ENCODE results near the gene DUS1L.
A peak's percentile ranks its signal among the peaks of the same experiment; 100 is the strongest.

Gene DUS1L

DNA sequence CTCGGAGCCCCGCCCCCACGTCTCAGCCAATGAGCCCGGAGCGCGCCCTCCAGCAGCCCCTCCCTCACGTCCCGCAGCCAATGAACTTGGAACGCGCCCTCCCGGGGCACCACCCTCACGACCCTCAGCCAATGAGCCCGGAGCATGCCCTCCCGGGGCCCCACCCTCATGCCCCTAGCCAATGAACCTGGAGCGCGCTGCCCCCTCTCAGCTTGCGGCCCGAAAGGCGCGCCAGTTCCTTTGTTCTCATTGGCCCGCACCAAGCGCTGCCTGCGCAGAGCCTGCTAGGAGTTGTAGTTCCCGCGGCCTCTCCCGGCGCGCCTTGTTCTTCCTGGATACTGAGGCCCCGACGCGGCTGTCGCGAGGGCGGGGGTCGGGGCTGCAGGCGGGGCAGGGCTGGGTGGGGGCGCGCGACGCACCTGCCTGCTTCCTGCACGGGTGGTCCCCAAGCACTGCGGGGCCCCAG is 42.6 kb downstream of the DUS1L start, which contains the start of gene LRRC45:
Gene LRRC45, plus strand, starts transcription at position 325 of the 466 bp plus-strand sequence. CDS start 339 bp downstream, outside the sequence.
- DNase-seq, result peak; percentile 99 to 100 (median 100)

DNA sequence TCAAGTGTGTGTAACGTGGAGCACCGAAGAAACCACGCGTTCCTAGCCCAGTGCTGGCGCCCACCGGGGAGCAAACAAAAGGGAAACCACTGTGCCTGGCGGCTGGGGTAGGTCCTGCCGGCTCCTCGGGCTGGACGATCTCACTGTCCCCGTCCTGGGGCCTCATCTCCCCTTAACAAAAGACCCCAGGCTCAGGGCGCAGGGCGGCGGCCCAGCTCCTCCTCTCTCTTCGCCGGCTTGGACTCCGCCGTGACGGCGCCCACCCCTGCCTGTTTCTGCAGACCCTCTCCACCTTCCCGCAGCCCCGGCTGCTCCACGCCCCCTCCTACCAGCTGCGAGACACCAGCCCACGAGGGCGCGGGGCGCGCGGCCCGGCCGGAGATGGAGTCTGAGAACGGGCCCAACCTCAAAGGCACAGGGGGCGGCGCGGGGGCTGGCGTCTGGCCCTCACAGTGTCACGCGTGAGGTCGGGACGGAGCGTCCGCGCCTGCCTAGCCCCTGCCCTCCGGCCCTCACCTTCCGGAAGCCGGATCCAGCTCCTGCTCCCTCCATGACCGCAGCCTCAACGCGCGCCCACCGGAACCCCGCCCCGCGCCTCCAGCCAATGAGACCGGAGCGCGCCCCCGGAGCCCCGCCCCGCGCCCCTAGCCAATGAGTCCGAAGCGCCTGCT is 43.2 kb downstream of the DUS1L start, which contains the start of gene CENPX:
Gene CENPX, minus strand, starts transcription at position 569 of the 671 bp plus-strand sequence. Its CDS starts 17 bp downstream, at position 552.
- DNase-seq, result no peak

DNA sequence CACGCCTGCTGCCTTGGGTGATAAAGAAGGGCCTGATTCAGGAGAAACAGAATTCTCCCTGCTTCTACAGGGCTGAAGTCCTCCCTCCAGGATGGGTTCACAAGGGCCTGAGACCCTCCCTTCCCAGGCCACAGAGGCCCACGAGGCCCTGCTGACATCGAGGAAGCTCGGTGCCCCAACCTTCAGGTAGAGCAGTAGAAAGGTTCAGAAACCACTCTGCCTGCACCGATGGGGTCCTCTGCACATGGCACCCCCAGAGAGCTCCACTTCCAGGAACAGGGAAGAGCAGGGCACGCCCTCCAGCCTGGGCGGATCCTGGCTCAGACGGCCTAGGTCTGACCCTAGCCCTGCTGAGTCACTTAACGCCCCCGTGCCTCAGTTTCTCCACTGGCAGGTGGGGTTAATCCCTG is 43.7 kb downstream of the DUS1L start:
- DNase-seq, result no peak

DNA sequence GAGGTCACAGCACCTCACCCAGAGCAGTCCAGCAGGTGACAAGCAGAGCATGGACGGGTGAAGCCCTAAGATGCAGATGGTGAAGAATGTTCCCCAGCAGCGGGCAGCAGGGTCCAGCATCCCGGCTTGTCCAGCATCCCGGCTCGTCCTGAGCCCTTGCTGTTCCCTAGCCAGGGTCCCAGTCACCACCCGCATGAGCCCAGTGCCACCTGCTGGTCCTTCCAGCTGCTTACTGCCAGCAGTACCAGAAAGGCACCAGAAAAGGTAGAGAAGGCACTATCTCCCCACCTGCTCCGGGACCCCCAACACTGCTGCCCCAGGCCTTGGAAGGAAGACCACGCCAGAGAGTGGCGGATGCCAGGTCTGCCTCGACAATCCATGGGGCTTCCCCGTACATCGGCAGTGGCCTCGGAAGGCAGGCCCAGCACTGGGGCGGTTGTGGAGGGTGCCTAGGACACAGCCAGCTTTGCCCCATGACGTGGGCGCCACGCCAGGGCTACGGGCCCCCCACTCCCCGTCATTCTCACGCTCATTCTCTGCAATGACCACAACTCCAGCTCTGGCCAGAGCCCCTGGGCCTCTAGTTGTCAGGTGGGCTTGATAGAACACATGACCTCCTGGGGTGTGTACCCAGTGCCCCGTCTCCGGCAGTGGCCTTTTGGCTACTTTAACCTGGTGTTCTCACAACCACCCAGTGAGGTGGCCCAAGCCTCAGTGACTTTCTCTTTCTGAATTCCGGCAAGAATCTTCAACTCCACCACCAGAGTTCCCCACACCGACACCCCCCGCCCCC is 44.3 kb downstream of the DUS1L start:
- DNase-seq, result peak in 1 of 4 experiments; percentile 22

DNA sequence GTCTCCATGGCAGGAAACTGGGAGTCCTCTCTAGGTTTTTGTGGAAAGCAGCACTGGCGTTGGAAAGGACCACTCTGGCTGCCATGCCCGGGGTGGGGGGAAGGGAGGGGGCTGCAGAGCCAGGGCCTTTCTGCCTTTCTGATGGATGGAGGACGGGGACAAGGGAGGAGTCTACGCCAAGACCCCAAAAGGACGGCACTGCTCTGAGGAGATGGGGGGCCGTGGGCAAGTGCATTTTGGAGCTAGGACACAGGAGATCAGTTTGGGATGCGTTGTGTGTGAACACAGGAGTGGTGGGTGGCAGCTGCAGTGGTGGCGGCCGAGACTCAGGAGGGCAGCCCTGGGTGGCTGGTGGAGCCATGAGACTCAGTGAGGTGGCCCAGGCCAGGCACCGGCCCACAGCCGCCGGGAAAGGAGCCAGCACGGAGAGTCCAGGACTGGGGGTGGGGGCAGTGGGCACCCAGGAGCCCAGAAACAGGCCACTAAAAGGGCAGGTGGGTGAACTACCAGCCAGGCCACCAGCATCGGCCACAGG is 45.0 kb downstream of the DUS1L start:
- no peak for DNase-seq

DNA sequence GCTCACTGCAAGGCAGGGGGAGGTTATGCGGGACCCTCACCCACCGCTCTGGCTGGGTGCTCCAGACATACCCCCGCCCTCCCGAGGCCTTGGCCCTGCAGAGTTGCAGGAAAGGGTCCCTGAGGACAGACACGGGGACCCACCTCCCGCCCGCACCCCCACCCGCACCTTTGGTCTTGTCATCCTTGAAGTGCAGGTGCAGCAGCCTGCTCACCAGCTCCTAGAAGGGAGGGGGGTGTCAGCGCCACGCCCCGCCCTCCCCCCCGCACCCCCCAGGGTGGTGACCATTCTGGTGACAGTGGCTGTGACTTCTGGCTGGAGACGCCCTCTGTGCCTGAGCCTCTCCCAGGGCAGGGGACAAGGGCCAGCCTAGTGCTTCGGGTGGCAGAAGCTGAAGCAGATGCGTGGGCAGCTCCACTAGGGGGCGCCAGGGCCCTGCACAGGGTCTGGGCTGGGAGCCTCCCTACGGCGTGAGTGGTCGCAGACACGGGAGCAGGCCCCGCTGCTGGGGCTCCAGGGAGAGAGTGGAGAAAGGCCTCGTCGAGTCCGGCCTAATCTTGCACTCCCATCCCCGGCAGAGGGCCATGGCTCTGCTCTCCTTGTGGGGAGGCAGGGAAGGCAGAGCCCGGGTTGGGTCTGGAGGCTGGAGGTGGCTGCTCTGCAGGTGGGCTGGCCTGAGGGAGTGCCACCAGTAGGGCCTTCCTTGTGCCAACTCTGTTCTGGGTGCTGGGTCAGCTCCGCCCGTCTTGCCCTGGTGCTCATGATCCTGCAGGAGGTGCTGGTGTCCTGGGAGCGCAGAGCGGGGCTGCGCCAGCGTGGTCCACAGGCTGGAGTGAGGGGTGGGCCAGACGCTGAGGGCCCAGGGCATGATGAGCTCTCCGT is 45.7 kb downstream of the DUS1L start:
- DNase-seq, result peak; percentile 32 to 47 (median 38)

DNA sequence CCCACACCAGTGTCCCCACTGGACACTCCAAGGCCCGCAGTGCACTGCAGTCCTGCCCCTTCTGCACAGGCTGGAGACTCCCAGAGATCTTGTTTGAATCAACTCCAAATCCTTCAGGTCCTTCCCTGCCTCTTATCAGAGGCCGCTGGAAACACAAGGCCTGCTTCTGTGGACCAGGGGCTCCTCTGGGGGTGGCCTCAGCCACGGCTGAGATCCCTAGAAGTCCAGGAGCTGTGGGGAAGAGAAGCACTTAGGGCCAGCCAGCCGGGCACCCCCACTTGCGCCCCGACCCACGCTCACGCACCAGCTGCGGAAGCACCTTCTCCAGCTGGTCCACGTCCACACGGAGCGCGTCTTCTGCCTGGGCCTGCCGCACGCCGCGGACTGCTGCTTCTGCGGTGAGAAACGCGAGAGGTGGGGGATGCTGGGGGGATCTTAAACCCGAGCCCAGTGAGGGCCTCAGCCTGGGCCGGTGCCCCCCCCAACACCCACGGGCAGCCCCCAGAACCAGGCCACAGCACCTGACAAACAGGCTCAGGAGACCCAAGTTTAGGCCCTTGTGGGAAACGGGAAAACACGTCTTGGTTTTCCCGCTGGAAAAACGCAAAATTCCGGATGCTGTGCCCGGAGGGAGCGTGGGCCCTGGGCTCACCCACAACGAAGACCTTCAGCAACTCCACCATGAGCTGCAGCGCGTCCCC is 46.5 kb downstream of the DUS1L start:
- DNase-seq, result no peak

DNA sequence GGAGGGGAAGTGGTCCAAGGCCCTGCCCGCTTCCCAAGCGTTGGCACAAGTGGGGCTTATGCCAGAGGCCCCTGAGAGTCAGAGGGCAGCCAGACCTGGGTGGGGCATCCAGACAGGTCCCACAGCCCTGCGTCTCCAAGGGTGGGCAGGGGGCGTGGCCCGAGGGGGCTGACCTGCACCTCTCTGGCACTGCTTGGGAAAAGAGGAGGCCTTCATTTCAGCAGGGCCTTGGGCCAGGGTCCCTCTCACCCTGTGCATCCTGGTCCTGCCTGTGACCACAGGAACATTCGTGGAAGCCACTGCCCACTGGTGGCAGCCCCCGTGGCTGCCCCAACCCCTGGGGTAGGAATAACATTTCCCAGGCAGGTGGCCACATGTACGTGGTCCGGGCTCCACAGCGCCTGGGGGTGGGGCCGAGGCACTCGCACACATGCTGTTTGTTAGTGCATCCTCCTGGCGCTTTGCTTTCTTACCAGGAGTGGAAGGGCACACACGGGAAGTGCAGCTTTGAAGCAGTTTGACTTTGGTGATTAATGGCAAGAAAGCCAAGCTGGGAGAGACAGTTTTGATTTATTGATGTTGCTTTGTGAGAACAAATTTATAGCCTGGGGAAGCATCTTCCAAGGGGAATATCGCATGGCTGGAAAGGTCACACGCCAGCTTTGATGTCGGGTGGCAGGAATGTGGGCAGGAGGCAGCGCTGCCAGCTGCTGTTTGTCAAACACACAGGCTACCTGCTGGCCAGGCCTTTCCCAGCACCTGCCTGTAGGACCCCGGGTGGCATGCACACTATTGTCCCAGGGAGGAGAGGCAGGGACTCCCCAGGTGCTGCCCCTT is 47.2 kb downstream of the DUS1L start:
- DNase-seq, result no peak

DNA sequence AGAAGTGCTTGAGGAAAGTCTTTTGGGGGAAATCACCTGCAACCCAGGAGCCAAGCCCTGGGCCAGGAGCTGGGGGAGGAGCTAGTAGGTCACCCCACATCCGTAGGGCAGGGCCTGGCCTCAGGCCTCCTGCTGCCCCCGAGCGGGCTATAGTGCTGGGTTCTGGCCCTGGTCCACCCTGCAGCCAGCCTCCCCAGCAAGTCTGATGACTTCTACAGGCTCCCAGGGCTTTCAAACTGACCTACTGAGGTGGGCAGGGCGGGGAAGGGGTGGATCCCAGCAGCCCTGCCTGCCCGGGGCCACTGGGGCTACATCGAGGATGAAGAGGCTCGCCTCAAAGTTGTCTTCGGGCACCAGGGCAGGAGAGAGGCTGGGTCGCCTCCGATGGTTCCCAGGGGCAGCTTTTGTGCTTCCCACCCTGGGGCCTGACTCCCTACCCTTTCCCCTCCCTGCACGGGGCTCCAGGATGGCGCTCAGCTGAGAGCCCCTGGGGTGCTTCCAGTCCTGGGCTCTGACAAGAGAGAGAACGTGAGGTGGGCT is 47.9 kb downstream of the DUS1L start:
- no peak for DNase-seq

DNA sequence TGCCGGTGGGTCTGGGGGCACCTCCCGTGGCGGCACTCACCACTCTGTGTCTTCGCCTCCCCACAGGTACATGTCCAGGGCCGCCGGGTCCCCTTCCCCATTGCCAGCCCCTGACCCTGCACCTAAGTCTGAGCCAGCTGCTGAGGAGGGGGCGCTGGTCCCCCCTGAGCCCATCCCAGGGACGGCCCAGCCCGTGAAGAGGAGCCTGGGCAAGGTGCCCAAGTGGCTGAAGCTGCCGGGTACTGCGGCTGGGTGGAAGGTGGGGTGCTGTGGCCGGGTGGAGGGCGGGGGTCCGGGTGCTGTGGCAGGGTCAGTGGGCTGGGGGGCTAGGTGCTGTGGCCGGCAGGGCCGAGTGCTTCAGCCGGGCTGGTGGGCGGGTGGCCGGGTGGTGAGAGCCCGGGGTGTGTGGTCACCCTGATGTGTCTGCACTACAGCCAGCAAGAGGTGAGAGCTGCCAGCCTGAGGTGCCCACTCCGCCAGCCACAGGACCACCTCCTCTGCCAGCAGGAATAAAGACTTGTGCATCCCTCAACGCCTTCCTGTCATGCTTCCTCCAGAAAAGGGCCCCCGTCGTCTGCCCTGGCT is 48.6 kb downstream of the DUS1L start:
- no peak for DNase-seq

DNA sequence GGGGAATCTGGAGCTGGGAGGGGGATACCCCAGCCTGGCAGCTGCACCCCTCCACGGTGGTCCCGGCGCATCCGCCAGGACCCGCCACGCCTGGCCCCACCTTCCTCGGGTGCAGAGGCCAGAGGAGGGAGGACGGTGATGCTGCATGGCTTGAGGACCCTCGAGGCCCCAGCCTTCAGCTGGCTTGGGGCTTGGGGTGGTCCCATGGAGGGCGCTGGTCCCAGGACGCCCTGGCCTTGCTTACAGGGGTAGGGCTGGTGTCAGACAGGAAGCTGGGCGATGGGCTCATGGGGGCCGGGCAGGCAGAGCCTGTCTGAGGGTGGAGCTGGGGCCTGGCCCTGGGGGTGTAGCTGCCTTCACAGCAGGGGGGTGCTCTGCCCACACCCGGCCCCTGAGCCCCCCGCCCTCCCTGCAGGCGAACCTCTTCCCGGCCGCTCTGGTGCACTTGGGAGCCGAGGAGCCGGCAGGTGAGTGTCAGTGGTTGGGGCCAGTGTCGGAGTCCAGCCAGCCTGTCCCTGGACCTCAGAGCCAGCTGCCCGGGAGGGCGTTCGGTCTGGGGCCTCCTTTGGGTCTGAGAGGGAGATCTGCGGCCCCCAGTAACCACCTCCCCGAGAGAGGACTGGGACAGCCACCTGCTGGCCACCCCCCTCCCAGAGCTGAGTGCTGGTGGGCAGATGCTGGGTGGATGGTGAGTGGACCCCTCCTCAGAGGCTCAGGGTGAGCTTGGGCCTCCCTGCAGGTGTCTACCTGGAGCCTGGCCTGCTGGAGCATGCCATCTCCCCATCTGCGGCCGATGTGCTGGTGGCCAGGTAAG is 49.3 kb downstream of the DUS1L start:
- DNase-seq, result no peak

DNA sequence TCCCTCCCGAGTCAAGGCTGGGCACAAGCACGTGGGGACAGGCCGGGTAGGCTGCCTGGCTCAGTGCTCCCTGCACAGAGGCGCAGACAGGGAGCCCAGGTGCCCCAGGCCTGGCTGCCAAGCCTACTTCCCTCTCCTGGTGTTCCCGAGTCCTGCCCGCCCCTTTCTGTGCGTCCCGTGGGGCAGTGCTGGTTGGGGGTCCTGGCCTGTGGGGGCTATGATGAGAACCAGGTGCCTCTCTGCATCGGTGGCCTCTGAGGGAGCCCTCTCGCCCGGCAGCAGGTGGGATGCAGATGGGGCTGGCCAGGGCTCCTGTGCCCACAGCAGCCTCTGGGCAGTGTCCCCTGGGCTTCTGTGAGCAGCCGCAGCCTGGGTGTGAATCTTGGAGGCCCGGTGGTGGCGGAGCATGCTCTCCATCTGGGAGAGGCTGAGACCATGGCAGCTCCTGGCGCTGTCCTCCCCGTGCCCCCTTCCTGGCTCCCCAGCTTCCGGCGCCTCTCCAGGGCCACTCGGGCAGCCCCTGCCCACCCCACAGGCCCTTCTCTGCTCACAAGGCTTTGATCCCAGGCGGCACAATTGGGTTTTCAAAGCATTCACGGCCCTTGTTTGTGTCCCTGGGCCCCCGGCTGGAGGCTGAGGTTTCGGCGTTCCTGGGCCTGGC is 50.2 kb downstream of the DUS1L start:
- DNase-seq, result no peak

DNA sequence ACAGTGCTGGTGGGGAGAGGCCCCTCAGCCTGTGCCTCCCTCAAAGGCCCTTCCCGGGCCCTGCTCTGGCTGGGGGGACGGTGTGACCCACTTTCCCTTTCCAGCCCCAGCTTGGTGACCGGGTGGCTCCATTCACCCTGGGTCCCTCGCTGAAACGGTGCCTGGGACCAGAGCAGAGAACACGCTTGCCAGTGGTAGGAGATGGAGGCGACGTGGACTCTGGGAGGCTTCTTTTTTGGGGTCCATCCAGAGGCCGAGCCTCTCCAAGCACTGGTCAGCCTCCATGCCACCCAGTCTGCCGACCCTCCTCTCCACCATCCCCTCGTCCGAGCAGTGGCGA is 50.7 kb downstream of the DUS1L start:
- DNase-seq, result no peak

DNA sequence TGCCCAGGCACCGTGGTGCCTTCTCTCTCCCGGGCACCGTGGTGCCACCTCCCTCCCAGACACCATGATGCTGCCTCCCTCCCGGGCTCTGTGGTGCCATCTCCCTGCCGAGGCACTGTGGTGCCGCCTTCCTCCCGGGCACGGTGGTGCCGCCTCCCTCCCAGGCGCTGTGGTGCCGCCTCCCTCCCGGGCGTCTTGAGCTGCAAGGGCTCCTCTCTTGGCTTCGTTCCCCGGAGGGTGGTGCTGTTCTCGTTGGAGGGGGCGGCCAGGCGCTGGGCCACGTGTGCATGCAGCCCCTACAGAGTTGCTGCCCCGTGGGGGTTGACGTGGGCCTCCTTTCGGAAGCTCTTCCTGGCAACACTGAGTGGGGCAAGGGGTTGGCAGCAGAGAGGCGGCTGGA is 51.2 kb downstream of the DUS1L start:
- DNase-seq, result no peak

DNA sequence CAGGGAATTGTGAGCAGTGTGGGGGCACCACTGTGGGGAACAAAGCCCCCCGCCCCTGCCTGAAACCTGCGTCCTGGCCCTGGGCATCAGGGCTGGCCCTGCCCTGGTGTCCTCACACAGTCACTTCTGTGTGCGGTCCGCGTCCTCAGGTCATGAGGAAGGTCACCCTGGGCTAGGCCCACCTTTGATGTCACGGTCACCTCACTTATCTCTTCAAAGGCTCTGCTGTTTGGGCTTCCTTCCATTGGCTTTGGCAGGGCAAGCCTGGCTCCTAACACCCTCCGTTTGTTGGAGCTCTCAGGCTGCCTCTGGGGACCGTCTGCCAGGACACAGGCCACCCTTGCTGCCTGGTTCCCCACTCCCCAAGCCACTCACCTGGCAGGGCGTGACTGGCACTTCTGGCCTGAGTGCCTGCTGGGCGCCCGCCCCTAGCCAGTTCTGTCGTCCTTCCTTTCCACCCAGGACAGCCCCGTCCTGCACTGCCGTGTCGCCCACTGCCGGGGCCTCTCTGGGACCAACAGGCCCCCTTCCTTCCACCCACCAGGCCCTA is 51.8 kb downstream of the DUS1L start:
- DNase-seq, result no peak

DNA sequence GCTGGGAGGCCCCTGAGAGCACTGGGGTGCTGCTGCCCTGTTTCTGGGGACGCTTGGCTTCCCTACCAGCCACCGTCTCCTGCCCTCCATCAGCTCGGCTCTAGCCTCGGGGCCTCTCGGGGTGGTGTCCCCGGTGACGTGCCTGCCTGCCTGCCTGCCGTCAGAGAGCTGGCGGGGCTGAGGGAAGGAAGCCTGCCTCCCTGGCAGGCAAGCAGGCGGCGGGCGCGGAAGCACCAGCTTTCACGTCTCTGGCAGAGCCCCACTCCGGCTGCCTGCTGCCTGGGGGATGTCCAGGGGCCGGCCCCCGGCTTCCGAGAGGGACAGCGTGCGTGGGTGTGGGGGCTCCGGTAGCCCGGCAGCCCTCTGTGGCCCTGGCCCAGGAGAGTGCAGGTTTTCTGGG is 52.3 kb downstream of the DUS1L start:
- DNase-seq, result no peak

DNA sequence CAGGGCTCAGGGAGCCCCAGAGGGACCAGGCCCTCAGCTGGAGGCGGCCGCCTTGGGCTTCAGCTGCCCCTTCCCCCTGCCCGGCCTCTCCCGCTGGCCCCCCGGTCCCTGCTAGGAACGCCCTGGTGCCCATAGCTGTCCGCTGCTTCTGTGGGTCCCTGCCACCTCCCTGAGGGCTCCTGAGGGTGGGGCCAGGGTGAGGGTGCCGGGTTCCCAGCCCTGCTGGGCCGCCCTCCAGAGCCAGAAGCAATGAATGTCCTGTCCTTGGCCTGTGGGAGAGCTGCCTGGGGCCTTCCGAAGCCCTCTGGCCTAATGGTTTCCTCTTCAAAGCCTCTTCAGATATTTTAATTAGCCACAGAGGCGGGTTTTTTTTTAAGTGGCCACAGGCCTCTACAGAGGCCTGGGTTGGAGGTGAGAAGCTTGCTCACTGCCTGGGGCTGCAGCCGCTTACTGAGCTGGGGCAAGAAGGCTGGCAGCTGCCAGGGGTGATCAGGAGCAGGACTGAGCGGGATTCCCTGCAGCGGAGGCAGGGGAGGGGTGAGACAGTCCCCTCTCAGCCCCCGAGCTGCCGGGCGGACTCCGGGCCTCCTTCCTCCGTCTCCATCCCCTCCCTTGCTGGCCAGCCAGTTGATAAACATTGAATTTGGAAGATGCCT is 52.8 kb downstream of the DUS1L start:
- no peak for DNase-seq

DNA sequence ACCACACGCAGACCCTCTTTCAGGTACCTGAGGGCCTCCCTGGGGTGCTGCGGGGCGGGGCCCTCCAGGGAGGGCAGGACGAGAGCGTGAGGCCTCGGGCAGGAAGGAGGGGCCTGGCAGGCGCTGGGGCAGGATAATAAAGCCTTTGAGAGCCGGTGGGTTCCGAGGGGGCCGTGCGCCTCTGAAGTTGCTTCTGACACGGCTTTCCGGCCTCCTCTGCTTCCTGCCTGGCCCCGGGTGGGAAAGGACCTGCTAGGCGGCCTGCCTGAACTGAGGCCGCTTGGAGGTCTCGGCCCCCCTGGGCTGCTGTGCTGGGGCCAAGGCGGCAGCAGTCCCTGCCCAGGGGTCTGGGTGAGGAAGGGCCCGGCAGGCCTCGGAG is 53.4 kb downstream of the DUS1L start:
- DNase-seq, result no peak
